ENCODE data around the gene DGKG. TPM values are rescaled to one million over a fixed set of nuclear protein-coding genes. Genes with fewer than 3 reads are reported as not detected.

Gene DGKG
- total and polyA plus RNA-seq, 4 donors = 2.1 to 13.7 (median 8.0) TPM

DNA sequence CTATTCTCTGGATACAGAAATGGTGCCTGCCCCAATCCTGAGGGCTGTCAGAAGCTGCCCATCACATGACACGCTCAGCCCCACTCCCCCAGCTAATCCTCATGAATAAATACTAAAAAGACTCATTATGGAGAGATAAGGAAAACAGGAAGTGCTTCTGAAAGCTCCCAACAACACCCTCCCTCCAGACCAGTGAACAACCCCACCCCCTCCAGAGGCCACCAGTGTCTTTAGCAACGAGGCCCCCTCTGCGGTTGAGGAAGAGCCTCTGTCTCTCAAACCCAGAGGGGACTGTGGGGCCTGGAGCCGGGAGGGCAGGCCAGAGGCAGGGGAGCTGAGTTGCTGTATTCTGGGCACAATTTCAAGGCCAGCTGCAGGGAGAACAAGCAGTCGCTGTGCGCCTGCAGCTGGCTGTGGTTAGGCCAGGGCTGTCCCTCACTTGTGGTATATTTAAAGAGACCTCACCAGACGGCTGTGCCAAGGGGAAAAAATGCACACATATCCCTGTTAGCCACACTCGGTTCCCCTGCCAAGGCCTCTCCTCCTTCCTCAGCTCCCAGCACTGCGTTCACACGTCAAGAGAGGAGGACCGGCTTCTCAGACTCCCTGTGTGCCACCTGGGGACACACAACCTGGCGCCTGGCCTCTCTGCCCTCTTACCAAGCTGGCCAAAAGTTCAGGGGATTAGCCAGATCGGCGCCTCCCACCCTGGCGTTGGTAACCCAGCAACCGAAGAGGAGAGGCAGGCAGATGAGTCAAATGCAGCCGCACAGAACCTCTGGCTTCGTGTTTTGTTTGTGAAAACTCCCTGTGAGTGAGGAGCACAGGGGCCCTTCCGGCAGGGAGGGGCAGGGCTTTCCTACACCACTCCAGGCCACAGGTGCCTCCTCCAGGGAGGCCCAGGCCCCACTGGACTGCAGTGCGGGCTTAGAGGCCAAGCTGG is 152.0 kb downstream of the DGKG start:
- Histone ChIP-seq H3K36me3 (ENCODE audit: control insufficient read depth in 4 of 4, insufficient read depth in 4 of 4, low read length in 4 of 4) (no peaks in the 10 kb centered on the region), H3K27ac (ENCODE audit: low read depth in 1 of 2, low read length in 1 of 2) (peak overlapping the region in 1 of 2 donors; percentile 6), H3K9ac (ENCODE audit: insufficient read depth in 1 of 2, low read length in 2 of 2) (peak overlapping the region in 1 of 2 donors; percentile 14), H3K9me3 (ENCODE audit: control insufficient read depth in 4 of 4, insufficient read depth in 3 of 4, low read length in 3 of 4) (no peaks in the 10 kb centered on the region), H3K4me3 (no peak overlapping the region), H3K4me1 (ENCODE audit: control insufficient read depth in 5 of 5, insufficient read depth in 5 of 5, low read length in 5 of 5) (peaks cover 0 to 21% (median 5%) of the 10 kb centered on the region in 5 donors), H3K27me3 (ENCODE audit: control insufficient read depth in 3 of 3, insufficient read depth in 3 of 3, low read length in 2 of 3) (no peaks in the 10 kb centered on the region)
- 33 to 36% methylated on average over 20 of the region's 20 CpGs for WGBS, 2 donors
- DNase-seq = peak; percentile 89 to 93 (median 90)
- ATAC-seq (ENCODE audit: insufficient read depth, low FRiP score) = peak; percentile 41
- TF ChIP-seq, protein P1, sequence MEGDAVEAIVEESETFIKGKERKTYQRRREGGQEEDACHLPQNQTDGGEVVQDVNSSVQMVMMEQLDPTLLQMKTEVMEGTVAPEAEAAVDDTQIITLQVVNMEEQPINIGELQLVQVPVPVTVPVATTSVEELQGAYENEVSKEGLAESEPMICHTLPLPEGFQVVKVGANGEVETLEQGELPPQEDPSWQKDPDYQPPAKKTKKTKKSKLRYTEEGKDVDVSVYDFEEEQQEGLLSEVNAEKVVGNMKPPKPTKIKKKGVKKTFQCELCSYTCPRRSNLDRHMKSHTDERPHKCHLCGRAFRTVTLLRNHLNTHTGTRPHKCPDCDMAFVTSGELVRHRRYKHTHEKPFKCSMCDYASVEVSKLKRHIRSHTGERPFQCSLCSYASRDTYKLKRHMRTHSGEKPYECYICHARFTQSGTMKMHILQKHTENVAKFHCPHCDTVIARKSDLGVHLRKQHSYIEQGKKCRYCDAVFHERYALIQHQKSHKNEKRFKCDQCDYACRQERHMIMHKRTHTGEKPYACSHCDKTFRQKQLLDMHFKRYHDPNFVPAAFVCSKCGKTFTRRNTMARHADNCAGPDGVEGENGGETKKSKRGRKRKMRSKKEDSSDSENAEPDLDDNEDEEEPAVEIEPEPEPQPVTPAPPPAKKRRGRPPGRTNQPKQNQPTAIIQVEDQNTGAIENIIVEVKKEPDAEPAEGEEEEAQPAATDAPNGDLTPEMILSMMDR (IDR thresholded peaks at IDR 0.05; ENCODE audit: control extremely low read depth, extremely low read depth) = no peak

DNA sequence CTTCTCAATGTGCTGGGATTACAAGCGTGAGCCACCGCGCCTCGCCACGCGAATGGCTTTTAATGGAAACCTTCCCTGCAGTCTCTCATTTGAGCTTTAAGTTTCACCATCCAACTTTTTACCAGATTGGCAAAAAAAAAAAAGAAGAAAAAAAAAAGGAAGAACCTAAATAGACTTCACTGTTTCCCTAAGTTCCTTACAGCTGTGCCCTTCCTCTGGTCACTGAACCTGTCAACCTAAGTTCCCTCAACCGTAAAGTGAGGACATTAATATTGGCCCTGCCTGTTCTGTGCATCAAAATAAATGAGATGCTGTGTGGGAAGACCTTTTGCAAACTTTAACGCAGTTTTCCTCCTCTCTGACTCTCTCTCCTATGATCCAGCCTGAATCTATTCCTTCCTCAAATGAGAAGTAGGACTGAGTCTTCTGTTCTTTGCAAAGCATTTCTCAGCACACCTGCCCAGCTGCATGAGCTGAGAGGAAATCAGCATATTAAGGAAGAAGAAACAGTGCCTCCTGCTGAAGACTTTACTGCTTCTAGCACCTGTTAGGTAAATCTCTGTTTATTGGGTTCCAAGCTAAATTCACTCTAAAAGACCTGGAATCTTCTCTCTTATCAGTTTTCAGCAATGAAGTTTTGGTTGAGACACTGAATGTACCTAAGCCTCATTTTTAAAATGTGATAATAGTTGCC is 153.6 kb downstream of the DGKG start:
- DNase-seq (no peak), ATAC-seq (ENCODE audit: insufficient read depth, low FRiP score) (no peak)
- 87 to 92% methylated on average over 8 of the region's 8 CpGs for WGBS, 2 donors
- H3K4me3 ChIP-seq = no peak overlapping the region
- peaks cover 0 to 21% (median 5%) of the 10 kb centered on the region in 5 donors for H3K4me1 ChIP-seq (ENCODE audit: control insufficient read depth in 5 of 5, insufficient read depth in 5 of 5, low read length in 5 of 5)
- no peaks in the 10 kb centered on the region for H3K27me3 ChIP-seq (ENCODE audit: control insufficient read depth in 3 of 3, insufficient read depth in 3 of 3, low read length in 2 of 3)
- no peaks in the 10 kb centered on the region for H3K36me3 ChIP-seq (ENCODE audit: control insufficient read depth in 4 of 4, insufficient read depth in 4 of 4, low read length in 4 of 4)
- H3K9me3 ChIP-seq (ENCODE audit: control insufficient read depth in 4 of 4, insufficient read depth in 3 of 4, low read length in 3 of 4) = no peaks in the 10 kb centered on the region
- H3K9ac ChIP-seq (ENCODE audit: insufficient read depth in 1 of 2, low read length in 2 of 2) = no peak overlapping the region
- H3K27ac ChIP-seq (ENCODE audit: low read depth in 1 of 2, low read length in 1 of 2) = no peak overlapping the region
- TF ChIP-seq, protein P1 (IDR thresholded peaks at IDR 0.05; ENCODE audit: control extremely low read depth, extremely low read depth) = no peak

DNA sequence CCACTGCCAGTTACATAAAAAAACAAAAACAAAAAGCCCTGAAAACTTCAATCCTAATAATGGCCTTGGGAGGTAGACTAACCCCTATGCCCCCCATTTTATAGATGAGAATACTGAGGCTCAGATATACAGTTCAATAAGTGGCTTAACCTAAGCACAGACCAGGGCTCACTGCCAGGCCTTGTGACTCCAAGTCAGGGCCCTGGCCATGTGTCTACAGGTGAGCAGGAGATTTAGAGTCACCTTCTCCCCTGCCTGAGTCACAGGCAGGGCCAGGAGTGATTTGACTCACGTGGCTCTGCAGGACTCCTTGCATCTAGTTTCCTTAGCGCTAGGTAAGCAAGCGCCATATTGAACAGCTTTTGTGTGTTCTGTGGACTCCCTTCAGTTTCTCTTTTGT is 154.5 kb downstream of the DGKG start:
- ATAC-seq (ENCODE audit: insufficient read depth, low FRiP score) (no peak), DNase-seq (no peak)
- TF ChIP-seq, protein P1 (IDR thresholded peaks at IDR 0.05; ENCODE audit: control extremely low read depth, extremely low read depth) = no peak
- Histone ChIP-seq H3K4me3 (no peak overlapping the region), H3K27me3 (ENCODE audit: control insufficient read depth in 3 of 3, insufficient read depth in 3 of 3, low read length in 2 of 3) (no peaks in the 10 kb centered on the region), H3K4me1 (ENCODE audit: control insufficient read depth in 5 of 5, insufficient read depth in 5 of 5, low read length in 5 of 5) (peaks cover 0 to 21% (median 5%) of the 10 kb centered on the region in 5 donors), H3K9ac (ENCODE audit: insufficient read depth in 1 of 2, low read length in 2 of 2) (no peak overlapping the region), H3K27ac (ENCODE audit: low read depth in 1 of 2, low read length in 1 of 2) (no peak overlapping the region), H3K36me3 (ENCODE audit: control insufficient read depth in 4 of 4, insufficient read depth in 4 of 4, low read length in 4 of 4) (no peaks in the 10 kb centered on the region), H3K9me3 (ENCODE audit: control insufficient read depth in 4 of 4, insufficient read depth in 3 of 4, low read length in 3 of 4) (no peaks in the 10 kb centered on the region)
- 92 to 97% methylated on average over 3 of the region's 3 CpGs for WGBS, 2 donors
